Aorta (tissue), 5 donors: ENCODE measurements around the gene THOP1. TPM values are rescaled to one million over a fixed set of nuclear protein-coding genes. Genes with fewer than 3 reads are reported as not detected.

ENCODE experiments used
- ATAC-seq: fragments of 200-7000 bp; cut with Tn5 transposase; one replicate; pipeline ENCODE4 v1.9.1; 2022; ENCODE audit warnings: moderate library complexity; ENCODE audit not compliant: low FRiP score
- DNase-seq, 2 donors: peaks; one replicate each; pipeline ENCODE4 v3.0.0-alpha.2; 2020
- H3K27ac ChIP-seq, 2 donors: one replicate each; pipeline ENCODE4 v1.5.1; 2013; ENCODE audit warnings: low read length in 2 of 2, mild to moderate bottlenecking in 2 of 2, moderate library complexity in 2 of 2, control low read depth in 1 of 2, inconsistent platforms in 1 of 2, low read depth in 1 of 2
- H3K27me3 ChIP-seq, 2 donors: one replicate each; pipeline ENCODE4 v1.6.1; 2013; ENCODE audit warnings: control low read depth in 1 of 2, low read length in 1 of 2, mild to moderate bottlenecking in 1 of 2, moderate library complexity in 1 of 2; ENCODE audit not compliant: insufficient read depth in 2 of 2, control insufficient read depth in 1 of 2
- H3K36me3 ChIP-seq, 2 donors: one replicate each; pipeline ENCODE4 v1.6.1; 2013; ENCODE audit warnings: control low read depth in 1 of 2, low read length in 1 of 2, mild to moderate bottlenecking in 1 of 2; ENCODE audit not compliant: insufficient read depth in 2 of 2, control insufficient read depth in 1 of 2
- H3K4me1 ChIP-seq, 2 donors: one replicate each; pipeline ENCODE4 v1.6.1; 2013; ENCODE audit warnings: low read length in 2 of 2, control low read depth in 1 of 2, mild to moderate bottlenecking in 1 of 2, moderate library complexity in 1 of 2; ENCODE audit not compliant: insufficient read depth in 2 of 2, control insufficient read depth in 1 of 2
- H3K4me3 ChIP-seq, 2 donors: one replicate each; pipeline ENCODE4 v1.5.1; 2013; ENCODE audit warnings: low read length in 2 of 2, control low read depth in 1 of 2, mild to moderate bottlenecking in 1 of 2
- H3K9me3 ChIP-seq: one replicate; pipeline ENCODE4 v1.6.1; 2013; ENCODE audit warnings: mild to moderate bottlenecking, low read length; ENCODE audit not compliant: control insufficient read depth
- WGBS, 2 donors: extraction: QIAGEN DNeasy Blood & Tissue Kit; methylation state at CpG; one replicate each; pipeline ENCODE4 v1.1.7; 2013; 5-methylcytosine and 5-hydroxymethylcytosine counted together
- intact Hi-C, 2 donors: fragments of 100-400 bp; cut with DNase I; formaldehyde crosslinking; loops; one replicate each; pipeline versions ENCODE4 v1.14.2 to v1.15.0; 2022
- polyA plus RNA-seq, 2 donors: library from polyadenylated mRNA; stranded (reverse); fragments of 200-250 nt; gene quantifications; one replicate each; pipeline ENCODE4 v1.2.3, GENCODE V29; 2013
- total RNA-seq, 2 donors: library from RNA; stranded (reverse); fragmentation: NEBNext Ultra II Directional; extraction: Animal tissue kit (Norgen Biotek cat#: 25700); gene quantifications; one replicate each; pipeline ENCODE4 v1.2.1, GENCODE V29; 2021
- donor health status: healthy with polysubstance abuse.
- donor health status: Bipolar disorder and iron deficiency.
- donor health status: DM: no; HTN: no; CAD: no.
- donor health status: DM: no; HTN: no; CAD: no.
- donor health status: DM: yes; HTN: yes; CAD: no.

Gene THOP1
- total and polyA plus RNA-seq, 4 donors = 9.3 to 55.4 (median 29.8) TPM

DNA sequence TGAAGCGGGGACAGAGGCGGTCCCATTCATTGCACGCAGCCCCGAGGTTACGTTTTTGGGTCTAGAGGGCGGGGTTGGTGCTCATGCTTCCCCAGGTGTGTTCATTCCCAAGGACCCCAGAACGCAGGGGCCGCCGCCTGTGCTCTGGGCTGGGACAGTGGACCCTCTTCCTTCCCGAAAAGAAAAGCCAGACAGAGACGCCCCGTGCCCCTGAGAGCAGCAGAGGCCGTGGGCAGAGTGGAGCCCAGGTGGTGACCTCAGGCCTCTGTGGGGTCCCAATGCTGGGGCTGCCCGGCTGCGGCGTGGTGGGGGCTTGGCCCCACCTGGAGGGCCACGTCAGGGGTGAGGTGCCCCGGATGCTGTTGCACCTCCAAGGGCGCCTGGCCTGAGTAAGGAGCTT, 17.6 kb upstream of the THOP1 start:
- intact Hi-C loops = no loop called here
- 90 to 94% methylated on average over 19 of the region's 19 CpGs for WGBS, 2 donors

GRCh38 chr19:2768365-2769132, 16.8 kb upstream of the THOP1 start:
- H3K4me3 ChIP-seq = no peak overlapping the region

More for the DNA sequence above, 17.6 kb upstream of the THOP1 start:
- Histone ChIP-seq H3K4me3 (no peak overlapping the region), H3K27ac (no peak overlapping the region), H3K9me3 (no peaks in the 10 kb centered on the region), H3K27me3 (no peaks in the 10 kb centered on the region), H3K36me3 (peaks cover 0 to 2% of the 10 kb centered on the region in 2 donors), H3K4me1 (no peaks in the 10 kb centered on the region)
- DNase-seq (no peak), ATAC-seq (no peak)

DNA sequence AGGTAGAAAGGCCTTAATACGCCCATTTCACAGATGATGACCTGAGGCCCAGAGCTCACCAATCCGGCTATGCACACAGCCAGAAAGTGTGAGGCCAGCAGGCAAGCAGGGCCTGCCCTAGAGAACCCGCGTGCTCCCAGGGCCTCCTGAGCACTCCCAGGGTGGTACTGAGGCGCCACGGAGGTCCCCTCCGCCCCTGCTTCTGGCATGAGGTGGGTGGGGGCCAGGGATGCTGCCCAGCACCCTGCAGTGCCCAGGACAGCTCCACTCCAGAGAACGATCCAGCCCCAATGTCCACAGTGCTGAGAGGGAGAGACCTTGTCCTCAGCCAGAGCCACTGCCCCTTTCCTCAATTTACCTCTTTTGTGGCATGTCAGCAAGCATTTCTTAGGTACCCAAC, 16.1 kb upstream of the THOP1 start:
- intact Hi-C loops = no loop called here
- DNase-seq = no peak
- no peak for ATAC-seq
- H3K4me3 ChIP-seq = no peak overlapping the region
- no peaks in the 10 kb centered on the region for H3K27me3 ChIP-seq
- WGBS, 2 donors = 95 to 97% methylated on average over 8 of the region's 8 CpGs
- no peaks in the 10 kb centered on the region for H3K9me3 ChIP-seq
- H3K36me3 ChIP-seq = no peaks in the 10 kb centered on the region
- H3K4me1 ChIP-seq = no peaks in the 10 kb centered on the region
- H3K27ac ChIP-seq = no peak overlapping the region

More at GRCh38 chr19:2768365-2769132, 16.8 kb upstream of the THOP1 start:
- H3K27ac ChIP-seq = no peak overlapping the region
- WGBS, 2 donors = 91 to 95% methylated on average over 26 to 29 of the region's 29 CpGs
- no peaks in the 10 kb centered on the region for H3K9me3 ChIP-seq
- H3K27me3 ChIP-seq = no peaks in the 10 kb centered on the region
- DNase-seq = no peak
- no peaks in the 10 kb centered on the region for H3K4me1 ChIP-seq
- no peak for ATAC-seq
- H3K36me3 ChIP-seq = peaks cover 0 to under 1% of the 10 kb centered on the region in 2 donors
- intact Hi-C loops = no loop called here

GRCh38 chr19:2770055-2771013, 15.0 kb upstream of the THOP1 start:
- Histone ChIP-seq H3K4me3 (no peak overlapping the region), H3K27me3 (no peaks in the 10 kb centered on the region), H3K36me3 (no peaks in the 10 kb centered on the region), H3K27ac (no peak overlapping the region), H3K4me1 (no peaks in the 10 kb centered on the region), H3K9me3 (no peaks in the 10 kb centered on the region)
- DNase-seq = peak in 1 of 2 donors; percentile 70
- ATAC-seq = no peak
- WGBS, 2 donors = 70 to 72% methylated on average over 38 to 40 of the region's 40 CpGs
- intact Hi-C loops = no loop called here

DNA sequence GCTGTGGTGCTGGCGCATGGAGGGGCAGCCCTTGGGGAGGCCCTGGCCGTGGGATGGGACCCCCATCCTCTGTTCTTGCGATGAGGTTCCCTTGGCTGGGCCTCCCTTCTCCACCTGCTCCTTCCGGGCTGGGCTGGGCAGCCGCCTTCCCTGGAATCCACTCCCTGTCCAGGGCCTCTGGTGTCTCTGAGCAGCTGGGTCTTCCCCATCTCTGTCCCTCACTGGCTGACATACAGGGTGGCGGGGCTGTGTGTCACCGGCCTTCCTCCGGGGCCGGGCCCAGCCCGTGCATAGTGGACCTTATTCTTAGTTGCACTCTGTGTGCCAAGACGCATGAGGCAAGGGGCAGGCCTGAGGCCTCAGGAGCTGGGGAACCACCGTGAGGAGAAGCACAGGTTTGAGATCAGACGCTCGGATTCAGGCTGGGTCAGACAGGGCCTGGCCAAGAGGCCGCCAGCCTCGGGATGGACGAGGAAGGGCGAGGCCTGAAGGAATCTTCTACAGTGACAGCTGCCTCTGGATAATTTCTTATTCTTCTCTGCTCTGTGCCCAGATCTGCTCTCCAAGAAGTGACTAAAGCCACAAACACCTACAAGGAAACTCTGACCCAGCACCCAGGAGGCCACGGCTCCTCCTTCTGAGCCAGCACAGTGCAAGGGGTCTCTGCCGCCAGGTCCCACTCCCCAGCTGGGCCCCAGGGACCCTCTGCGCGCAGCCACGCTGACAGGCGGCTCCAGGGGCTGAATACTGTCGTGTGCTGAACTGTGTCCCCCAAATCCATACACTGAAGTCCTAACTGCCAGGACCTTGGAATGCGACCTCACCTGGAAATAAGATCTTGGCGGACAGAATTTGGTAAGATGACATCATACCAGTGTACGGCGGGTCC, 13.3 kb upstream of the THOP1 start:
- no peaks in the 10 kb centered on the region for H3K36me3 ChIP-seq
- H3K4me1 ChIP-seq = no peaks in the 10 kb centered on the region
- H3K27ac ChIP-seq = no peak overlapping the region
- DNase-seq (no peak), ATAC-seq (no peak)
- intact Hi-C loops = no loop called here
- H3K4me3 ChIP-seq = no peak overlapping the region
- H3K9me3 ChIP-seq = no peaks in the 10 kb centered on the region
- WGBS, 2 donors = 85 to 86% methylated on average over 29 of the region's 29 CpGs
- H3K27me3 ChIP-seq = no peaks in the 10 kb centered on the region

GRCh38 chr19:2774083-2774679, 11.1 kb upstream of the THOP1 start:
- no peaks in the 10 kb centered on the region for H3K4me1 ChIP-seq
- no peak overlapping the region for H3K27ac ChIP-seq
- no peaks in the 10 kb centered on the region for H3K9me3 ChIP-seq
- 90 to 91% methylated on average over 32 of the region's 32 CpGs for WGBS, 2 donors
- DNase-seq = no peak
- H3K4me3 ChIP-seq = no peak overlapping the region
- intact Hi-C loops = no loop called here
- no peak for ATAC-seq
- no peaks in the 10 kb centered on the region for H3K36me3 ChIP-seq
- H3K27me3 ChIP-seq = no peaks in the 10 kb centered on the region

- H3K27ac ChIP-seq = no peak overlapping the region
- no peaks in the 10 kb centered on the region for H3K27me3 ChIP-seq
- DNase-seq = no peak
- no peaks in the 10 kb centered on the region for H3K4me1 ChIP-seq
- WGBS, 2 donors = 91% methylated on average over 24 of the region's 24 CpGs
- intact Hi-C loops = no loop called here
- H3K4me3 ChIP-seq = no peak overlapping the region
- ATAC-seq = no peak
- no peaks in the 10 kb centered on the region for H3K9me3 ChIP-seq
- no peaks in the 10 kb centered on the region for H3K36me3 ChIP-seq
Observed at GRCh38 chr19:2774953-2775555, 10.2 kb upstream of the THOP1 start.
